GM18499 (cell line): ENCODE results near the gene BRAP.
"Not testable (repeated sequence)": the region's sequence is repeated elsewhere in the genome, so short reads cannot be mapped to it uniquely, and the experiment has no call there.

ENCODE experiments used
- ATAC-seq: cut with Tn5 transposase; IDR thresholded peaks from one replicate; pipeline ENCODE4 v1.9.1; 2021; ENCODE audit warnings: moderate number of reproducible peaks; ENCODE audit not compliant: insufficient read depth, unreplicated experiment

BRAP gene, protein sequence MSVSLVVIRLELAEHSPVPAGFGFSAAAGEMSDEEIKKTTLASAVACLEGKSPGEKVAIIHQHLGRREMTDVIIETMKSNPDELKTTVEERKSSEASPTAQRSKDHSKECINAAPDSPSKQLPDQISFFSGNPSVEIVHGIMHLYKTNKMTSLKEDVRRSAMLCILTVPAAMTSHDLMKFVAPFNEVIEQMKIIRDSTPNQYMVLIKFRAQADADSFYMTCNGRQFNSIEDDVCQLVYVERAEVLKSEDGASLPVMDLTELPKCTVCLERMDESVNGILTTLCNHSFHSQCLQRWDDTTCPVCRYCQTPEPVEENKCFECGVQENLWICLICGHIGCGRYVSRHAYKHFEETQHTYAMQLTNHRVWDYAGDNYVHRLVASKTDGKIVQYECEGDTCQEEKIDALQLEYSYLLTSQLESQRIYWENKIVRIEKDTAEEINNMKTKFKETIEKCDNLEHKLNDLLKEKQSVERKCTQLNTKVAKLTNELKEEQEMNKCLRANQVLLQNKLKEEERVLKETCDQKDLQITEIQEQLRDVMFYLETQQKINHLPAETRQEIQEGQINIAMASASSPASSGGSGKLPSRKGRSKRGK

DNA sequence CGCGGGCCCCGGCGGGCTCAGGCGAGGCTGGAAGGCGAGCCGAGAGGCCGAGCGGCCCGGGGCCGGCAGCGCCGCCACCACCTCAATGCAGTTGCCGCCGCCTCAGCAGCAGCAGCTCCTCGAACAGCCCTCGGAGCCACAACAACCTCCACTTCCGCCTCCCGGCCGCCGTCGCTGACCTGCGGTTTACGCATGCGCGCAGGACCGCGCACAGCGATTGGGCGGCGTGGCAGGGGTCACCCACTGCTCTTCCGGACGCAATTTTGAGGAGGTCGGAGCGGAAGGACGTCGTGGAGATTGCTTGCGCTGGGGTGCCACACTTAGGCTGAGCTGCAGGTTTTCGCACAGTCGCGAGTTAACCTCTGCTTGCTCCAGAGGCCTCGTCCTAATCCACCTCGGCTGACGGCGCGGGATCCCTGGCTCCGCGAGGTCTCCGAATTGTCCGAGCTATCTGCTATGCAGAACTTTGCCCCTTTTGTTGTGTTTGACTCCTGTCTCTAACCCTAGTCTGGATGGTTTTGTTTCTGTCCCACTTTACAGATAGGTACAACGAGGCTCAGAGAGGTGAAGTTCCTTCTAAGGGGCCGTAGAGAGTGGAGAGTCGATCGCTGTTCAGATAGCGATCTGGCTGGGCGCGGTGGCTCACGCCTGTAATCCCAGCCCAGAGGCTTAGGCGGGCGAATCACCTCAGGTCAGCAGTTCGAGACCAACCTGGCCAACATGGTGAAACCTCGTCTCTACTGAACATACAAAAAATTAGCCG is at the start of gene BRAP, which contains the start of gene ACAD10:
Gene BRAP, minus strand, starts transcription at position 146 of the 763 bp plus-strand sequence. CDS start 164 bp downstream, outside the sequence.
Gene ACAD10, plus strand, starts transcription at position 243 of the 763 bp plus-strand sequence. CDS start 6,657 bp downstream, outside the sequence.
- ATAC-seq, result peak; percentile 79

DNA sequence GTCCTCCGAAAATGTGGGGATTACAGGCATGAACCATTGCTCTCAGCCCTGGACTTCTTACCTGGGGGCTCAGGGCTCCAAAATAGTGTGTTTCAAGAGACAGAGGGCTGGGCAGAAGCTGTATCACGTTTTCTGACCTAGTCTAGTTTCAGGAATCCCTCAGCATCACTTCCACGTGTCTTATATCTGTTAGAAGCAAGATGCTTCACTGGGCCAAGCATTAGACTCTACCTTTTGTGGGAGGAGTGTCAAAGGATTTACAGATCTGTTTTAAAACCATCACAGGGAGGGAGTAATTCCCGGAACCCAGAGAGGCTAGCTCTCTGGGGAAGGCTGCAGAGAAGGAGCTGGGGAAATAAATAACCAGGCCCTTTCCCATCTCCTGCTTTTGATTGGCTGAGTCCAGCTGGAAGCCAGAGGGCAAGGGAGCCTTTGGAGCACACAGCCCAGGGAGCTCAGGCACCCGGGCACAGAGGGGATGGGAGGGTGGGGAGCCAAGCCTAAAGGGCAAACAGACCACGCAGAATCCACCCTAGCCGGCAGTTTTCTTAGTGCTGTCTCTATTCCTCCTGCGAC is 47.7 kb upstream of the BRAP start:
- no peak for ATAC-seq

DNA sequence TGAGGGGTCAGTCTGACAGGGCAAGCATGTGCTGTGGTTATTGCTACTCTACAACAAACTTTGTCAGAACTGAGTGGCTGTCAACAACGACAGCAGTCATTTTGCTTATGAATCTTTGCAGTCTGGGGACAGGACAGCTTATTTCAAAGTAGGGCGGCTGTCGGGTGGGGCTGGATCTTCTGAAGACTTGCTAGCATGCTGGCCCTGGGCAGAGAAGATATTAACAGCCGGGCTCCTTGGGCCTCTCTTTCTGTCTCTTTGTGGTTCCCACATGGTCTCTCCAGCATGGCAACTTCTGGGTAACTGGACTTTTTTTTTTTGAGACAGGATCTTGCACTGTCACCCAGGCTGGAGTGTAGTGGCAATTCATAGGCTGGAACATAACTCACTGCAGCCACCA is 47.0 kb upstream of the BRAP start:
- ATAC-seq, result no peak

DNA sequence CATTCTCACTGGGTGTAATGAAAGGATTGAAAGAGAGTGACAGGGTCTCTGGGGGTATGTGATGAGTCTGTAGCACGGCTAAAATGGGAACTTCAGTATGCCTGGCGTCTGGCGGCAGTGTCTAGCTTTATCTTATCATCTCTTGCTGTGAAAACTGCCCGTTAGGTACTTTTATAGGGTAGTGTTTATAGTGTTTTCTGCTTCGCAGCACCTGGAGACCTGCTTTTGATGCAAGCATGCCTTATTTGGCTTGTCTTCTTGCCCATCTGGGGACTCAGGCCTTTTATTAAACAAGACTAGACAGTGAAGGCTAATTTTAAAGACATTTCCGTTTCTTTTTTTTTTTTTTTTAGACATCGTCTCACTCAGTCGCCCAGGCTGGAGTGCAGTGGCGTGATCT is 44.7 kb upstream of the BRAP start:
- no peak for ATAC-seq

DNA sequence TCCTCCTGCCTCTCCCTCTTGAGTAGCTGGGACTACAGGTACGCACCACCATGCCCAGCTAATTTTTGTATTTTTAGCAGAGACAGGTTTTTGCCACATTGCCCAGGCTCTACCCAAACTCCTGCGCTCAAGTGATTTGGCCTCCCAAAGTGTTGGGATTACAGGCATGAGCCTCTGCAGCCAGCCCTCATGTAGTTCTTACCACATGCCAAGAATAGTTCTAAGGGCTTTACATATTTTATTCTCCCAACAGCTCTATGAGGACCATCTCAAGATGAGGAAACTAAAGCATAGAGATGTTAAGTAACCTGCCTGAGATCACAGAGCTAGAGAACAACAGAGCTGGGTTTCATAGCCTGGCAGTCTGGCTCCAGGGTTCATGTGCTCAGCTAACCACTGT is 43.0 kb upstream of the BRAP start:
- no peak for ATAC-seq

DNA sequence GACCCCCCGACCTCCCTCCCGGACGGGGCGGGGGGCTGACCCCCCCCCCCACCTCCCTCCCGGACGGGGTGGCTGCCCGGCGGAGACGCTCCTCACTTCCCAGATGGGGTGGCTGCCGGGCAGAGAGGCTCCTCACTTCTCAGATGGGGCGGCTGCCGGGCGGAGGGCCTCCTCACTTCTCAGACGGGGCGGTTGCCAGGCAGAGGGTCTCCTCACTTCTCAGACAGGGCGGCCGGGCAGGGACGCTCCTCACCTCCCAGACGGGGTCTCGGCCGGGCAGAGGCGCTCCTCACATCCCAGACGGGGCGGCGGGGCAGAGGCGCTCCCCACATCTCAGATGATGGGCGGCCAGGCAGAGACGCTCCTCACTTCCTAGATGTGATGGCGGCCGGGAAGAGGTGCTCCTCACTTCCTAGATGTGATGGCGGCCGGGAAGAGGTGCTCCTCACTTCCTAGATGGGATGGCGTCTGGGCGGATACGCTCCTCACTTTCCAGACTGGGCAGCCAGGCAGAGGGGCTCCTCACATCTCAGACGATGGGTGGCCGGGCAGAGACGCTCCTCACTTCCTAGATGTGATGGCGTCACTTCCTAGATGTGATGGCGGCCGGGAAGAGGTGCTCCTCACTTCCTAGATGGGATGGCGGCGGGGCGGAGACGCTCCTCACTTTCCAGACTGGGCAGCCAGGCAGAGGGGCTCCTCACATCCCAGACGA is 38.0 kb upstream of the BRAP start:
- not testable (repeated sequence) for ATAC-seq

DNA sequence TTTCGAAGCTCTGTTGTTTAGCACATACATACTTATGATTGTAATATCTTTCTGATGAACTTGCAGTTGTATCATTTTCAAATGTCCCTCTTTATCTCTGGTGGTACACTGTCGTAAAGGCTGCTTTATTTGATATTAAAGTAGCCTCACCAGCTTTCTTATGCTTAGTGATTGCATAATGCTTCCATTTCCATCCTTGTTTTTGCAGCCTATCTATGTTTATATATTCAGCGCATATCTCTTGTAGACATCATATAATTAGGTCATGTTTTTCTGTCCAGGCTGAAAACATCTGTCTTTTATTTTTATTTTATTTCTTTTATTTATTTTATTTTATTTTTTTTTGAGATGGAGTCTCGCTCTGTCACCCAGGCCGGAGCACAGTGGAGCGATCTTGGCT is 34.7 kb upstream of the BRAP start:
- no peak for ATAC-seq

DNA sequence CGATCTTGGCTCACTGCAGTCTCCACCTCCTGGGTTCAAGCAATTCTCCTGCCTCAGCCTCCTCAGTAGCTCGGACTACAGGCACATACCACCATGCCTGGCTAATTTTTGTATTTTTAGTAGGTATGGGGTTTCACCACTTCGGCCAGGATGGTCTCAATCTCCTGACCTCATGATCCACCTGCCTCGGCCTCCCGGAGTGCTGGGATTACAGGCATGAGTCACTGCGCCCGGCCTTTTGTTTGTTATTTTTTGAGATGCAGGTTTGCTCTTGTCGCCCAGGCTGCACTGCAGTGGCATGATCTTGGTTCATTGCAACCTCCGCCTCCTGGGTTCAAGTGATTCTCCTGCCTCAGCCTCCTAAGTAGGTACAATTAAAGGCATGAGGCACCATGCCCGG is 33.6 kb upstream of the BRAP start:
- not testable (repeated sequence) for ATAC-seq

DNA sequence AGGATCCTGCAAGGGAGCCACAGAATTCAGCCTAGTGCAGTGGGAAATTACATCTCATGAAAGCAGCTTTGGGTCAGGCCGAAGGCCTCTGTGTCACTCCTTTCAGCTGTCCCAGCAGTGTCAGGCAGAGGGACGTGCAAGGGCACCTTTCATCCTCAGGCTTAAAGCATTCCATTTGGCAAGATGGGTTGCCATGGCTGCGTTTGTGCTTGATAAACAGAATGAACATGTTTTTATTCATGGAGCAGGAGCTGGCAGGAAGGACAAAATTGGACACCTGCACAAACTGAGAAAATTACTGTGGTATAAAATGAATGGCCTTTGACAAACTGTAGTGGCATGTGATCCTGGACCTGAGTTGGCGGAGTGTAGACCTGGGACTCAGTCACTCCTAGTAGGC is 29.5 kb upstream of the BRAP start:
- no peak for ATAC-seq

DNA sequence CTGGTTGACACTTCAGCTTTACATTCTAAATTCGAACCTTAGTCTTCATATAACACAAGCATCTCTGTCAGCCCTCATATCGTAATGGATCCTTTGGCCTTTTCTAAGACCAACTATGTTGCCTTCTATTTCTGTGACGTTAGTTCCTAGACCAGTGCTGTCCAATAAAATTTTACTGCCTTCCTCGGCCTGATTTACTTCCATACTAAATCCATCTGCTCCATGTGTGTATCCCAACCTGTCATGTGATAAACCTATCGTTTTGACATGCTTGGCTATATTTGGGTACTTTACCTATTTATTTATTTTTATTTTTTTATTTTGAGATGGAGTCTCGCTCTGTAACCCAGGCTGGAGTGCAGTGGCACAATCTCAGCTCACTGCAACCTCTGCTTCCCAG is 20.4 kb upstream of the BRAP start:
- ATAC-seq, result no peak

DNA sequence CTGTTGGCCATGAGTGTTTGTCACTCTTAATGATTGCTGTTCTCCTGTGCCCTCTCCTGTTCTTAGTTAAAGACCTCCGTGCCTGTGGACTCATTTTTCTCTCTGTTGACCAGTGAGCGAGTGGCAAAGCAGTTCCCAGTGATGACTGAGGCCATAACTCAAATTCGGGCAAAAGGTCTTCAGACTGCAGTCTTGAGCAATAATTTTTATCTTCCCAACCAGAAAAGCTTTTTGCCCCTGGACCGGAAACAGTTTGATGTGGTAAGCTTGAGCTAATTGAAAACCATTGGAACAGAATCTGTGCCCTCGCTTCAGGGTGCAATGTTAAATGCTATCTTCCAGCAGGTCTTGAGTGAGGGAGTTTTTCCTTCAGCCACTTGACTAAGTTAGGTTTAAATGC is 19.9 kb upstream of the BRAP start:
- ATAC-seq, result no peak

DNA sequence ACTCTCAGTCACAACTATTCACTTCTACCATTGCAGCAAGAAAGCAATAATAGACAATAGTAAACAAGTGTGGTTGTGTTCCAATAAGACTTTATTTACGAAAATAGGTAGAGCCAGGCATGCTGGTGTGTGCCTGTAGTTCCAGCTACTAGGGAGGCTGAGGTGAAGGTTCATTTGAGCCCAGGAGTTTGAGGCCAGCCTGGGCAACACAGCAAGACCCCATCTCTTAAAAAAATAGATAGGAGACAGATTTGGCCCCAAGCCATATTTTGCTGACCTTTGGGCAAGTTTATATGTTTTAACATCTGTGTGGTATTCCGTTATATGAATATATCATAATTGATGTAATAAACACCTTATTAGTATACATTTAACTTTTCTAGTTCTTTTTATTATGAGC is 14.2 kb upstream of the BRAP start:
- ATAC-seq, result no peak

DNA sequence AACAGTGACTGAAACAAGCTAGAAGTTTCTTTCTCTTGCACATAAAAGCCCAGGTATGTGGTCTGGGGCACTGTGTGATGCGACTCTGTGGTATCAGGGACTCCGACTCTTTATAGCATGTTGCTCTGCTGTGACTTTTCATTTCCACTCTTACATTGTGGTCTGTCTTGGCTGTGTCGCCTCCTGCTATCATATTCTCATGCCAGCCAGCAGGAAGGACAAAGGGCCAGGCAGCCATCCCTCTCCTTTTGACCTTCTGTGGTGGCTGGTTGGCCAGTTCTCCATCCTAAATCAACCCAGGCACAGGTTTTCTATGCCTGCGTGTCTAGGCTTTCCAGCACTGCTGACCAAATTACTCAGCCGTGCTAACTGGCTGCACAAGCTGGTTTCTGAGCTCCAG is 8.1 kb upstream of the BRAP start:
- ATAC-seq, result no peak

DNA sequence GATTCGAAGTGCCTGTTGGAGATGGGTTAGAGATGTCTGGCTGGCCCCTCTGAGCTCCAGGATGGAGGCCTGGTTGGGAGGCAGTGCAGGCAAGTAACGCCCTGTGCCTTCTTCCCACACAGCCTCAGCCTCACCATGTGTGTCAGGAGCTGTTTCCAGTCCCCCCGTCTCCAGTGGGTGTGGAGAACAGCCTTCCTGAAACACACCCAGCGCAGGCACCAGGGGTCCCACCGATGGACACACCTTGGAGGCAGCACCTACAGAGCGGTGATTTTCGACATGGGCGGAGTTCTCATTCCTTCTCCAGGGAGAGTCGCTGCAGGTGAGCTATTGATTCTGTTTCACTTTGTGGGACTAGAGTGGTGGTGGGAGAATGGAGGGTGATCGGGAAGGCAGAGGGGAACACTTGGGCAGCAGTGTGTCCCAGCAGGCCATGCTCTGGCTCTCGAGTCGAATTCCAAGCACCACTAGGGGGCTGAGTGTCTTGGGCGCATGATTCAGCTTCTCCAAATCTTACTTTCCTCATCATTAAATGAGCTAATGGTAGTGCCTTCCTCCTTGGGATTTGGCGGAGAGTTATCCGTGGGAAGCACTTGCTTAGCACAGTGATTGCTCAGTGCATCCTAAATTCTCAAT is 6.9 kb upstream of the BRAP start:
- ATAC-seq, result no peak

DNA sequence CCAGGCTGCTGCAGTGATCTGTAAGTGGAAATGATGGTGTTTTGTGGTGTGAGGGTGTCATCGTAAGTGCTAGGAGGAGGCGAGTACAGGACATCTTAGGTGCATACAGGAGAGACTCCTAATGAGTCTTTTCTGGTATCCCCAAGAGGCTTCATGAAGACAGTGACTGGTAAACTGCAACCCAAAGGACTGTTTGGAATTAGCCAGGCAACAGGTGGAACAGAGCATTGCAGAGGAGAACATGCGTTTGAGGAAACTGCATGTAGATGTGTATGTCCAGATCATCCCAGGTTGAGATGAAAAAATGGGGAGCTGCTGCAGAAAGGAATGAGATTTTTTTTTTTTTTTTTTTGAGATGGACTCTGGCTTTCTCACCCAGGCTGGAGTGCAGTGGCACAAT is 5.5 kb upstream of the BRAP start:
- ATAC-seq, result no peak

DNA sequence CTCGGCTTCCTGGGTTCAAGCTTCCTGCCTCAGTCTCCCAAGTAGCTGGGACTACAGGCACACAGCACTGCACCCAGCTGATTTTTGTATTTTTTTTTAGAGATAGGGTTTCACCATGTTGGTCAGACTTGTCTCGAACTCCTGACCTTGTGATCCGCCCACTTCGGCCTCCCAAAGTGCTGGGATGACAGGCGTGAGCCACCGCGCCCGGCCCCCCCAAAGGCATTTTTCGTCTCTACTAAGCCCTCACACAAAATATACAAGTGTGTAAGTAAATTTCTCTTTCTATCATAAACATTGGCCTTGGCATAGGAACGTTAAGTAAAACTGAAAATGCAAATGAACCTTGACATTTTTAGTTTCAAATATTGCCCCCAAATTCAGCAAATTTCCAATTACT is 2.2 kb upstream of the BRAP start:
- ATAC-seq, result no peak

DNA sequence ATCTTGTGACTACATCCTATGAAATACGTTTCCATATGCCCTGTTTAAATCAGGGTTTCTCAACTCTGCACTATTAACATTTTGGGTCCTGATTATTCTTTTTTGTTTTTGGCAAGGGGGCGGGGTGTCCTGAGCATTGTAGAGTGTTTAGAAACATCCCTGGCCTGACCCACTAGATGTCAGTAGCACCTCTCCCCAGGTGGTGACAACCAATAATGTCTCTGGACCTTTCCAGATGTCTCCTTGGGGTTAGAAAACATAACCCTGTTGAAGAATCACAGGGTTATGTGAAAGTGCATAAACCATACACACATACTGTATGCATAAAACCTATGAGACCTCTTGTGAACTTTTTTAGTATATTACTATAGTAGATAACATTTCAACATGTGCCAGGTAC is 1.5 kb upstream of the BRAP start:
- ATAC-seq, result no peak

DNA sequence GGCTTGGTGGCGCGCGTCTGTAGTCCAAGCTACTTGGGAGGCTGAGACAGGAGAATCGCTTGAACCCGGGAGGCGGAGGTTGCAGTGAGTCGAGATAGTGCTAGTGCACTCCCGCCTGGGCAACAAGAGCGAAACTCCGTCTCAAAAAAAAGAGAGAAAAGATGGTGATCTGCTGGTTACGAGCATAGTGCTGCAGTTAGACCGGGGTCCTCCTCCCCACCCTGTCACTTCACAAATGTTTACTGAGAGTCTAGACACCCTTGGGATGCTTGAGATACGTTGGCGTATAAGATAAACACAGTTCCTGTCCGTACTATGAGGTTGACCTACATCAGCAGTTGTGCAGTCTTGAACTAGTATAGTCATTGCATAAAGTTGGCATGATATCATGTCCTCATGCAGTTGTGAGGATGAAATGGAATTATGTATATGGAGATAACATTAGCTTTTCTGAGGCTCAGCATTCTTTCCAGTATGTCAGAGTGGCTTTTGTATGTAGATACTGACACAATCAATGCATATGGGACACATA is 884 bp upstream of the BRAP start:
- ATAC-seq, result no peak

DNA sequence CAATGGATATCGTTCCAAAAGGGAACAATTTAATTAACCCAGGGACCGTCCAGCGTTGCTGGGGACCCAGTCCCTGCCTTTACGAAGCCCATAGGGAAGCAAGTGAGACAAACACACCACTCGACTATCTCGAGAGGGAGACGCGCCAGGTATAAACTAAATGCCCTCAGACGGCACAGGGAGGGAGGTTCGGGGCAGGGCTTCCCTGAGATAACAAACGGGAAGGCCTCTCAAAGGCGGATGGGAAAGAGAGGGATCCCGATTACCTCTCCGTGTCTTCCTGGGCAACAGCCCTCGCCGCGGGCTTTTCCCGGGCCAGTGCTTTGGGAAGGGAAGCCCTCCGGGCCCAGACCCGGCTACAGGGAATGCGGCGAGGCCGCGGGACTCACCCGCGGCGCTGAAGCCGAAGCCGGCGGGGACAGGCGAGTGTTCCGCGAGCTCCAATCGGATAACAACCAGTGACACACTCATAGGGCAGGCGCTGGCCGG is 390 bp downstream of the BRAP start:
- no peak for ATAC-seq
